SK-N-SH treated with all-trans-retinoic acid at 6 μM for 48 hours (cell line): Measurements from ENCODE around the gene SMG5.

Source experiments
- ARNTL ChIP-seq: fragments of 450-650 bp; formaldehyde crosslinking; IDR thresholded peaks from 2 replicates; pipeline ENCODE4 v1.5.0; 2020; ENCODE audit warnings: low read depth, mild to moderate bottlenecking, moderate library complexity, borderline replicate concordance
- CREB5 ChIP-seq: fragments of 250-450 bp; sonication (Bioruptor Pico); IDR thresholded peaks from 2 replicates; pipeline ENCODE4 v1.5.1; 2020; ENCODE audit warnings: low read depth, mild to moderate bottlenecking, moderate library complexity
- CSRNP3 ChIP-seq: fragments of 250-450 bp; sonication (Bioruptor Pico); IDR thresholded peaks from 2 replicates; pipeline ENCODE4 v1.5.1; 2021; ENCODE audit warnings: mild to moderate bottlenecking, moderate library complexity
- PATZ1 ChIP-seq: fragments of 250-450 bp; sonication (Bioruptor Pico); IDR thresholded peaks from 2 replicates; pipeline ENCODE4 v1.8.0; 2020; ENCODE audit warnings: mild to moderate bottlenecking, moderate library complexity, borderline replicate concordance
- RARB ChIP-seq: fragments of 250-450 bp; sonication (Bioruptor Pico); IDR thresholded peaks from 2 replicates; pipeline ENCODE4 v1.8.0; 2021; ENCODE audit warnings: mild to moderate bottlenecking, moderate library complexity
- TCF4 ChIP-seq: fragments of 250-450 bp; sonication (Bioruptor Pico); IDR thresholded peaks from 2 replicates; pipeline ENCODE4 v1.8.0; 2021; ENCODE audit warnings: mild to moderate bottlenecking, moderate library complexity, borderline replicate concordance
- TOX ChIP-seq: fragments of 250-450 bp; sonication (Bioruptor Pico); IDR thresholded peaks from 2 replicates; pipeline ENCODE4 v1.8.0; 2021; ENCODE audit warnings: mild to moderate bottlenecking, moderate library complexity, borderline replicate concordance
- ZC3H10 ChIP-seq: fragments of 250-450 bp; sonication (Bioruptor Pico); IDR thresholded peaks from 2 replicates; pipeline ENCODE4 v1.5.1; 2021; ENCODE audit warnings: mild to moderate bottlenecking, moderate library complexity
- ZFP3 ChIP-seq: fragments of 250-450 bp; sonication (Bioruptor Pico); IDR thresholded peaks from 2 replicates; pipeline ENCODE4 v1.5.0; 2020; ENCODE audit warnings: mild to moderate bottlenecking, moderate library complexity
- ZFP30 ChIP-seq: fragments of 450-650 bp; formaldehyde crosslinking; IDR thresholded peaks from 2 replicates; pipeline ENCODE4 v1.5.0; 2022; ENCODE audit warnings: mild to moderate bottlenecking, moderate library complexity
- ZNF70 ChIP-seq: fragments of 450-650 bp; formaldehyde crosslinking; IDR thresholded peaks from 2 replicates; pipeline ENCODE4 v1.5.0; 2020; ENCODE audit warnings: mild to moderate bottlenecking, moderate library complexity
- ZNF8 ChIP-seq: fragments of 450-650 bp; formaldehyde crosslinking; IDR thresholded peaks from 2 replicates; pipeline ENCODE4 v1.5.0; 2020; ENCODE audit warnings: mild to moderate bottlenecking, moderate library complexity

- TF ChIP-seq ZNF8 (CRISPR knock-in tag) (no peak), TOX (CRISPR knock-in tag) (no peak), ZFP30 (CRISPR knock-in tag) (no peak), ARNTL (CRISPR knock-in tag) (no peak), ZNF70 (CRISPR knock-in tag) (no peak), ZFP3 (CRISPR knock-in tag) (no peak), PATZ1 (no peak), RARB (no peak), CREB5 (no peak), ZC3H10 (no peak), TCF4 (no peak), CSRNP3 (CRISPR knock-in tag) (no peak)
These were observed 16.6 kb downstream of the SMG5 start for GRCh38 chr1:156266051-156266450.
